Stimulated activated CD4-positive, alpha-beta T cell treated with anti-CD3 and anti-CD28 coated beads, Interleukin-2, amount 100 ng/mL, for 4 hours (primary cell): Measurements from ENCODE around the gene CDC37.
"Not testable (repeated sequence)": the region's sequence is repeated elsewhere in the genome, so short reads cannot be mapped to it uniquely, and the experiment has no call there.

Experiments
- DNase-seq: peaks from one replicate; pipeline ENCODE4 v3.0.0-alpha.2; 2020; ENCODE audit warnings: low read depth

Gene CDC37

GRCh38 chr19:10419646-10420443 lies 16.5 kb upstream of the CDC37 start:
- DNase-seq = no peak

GRCh38 chr19:10419200-10419645 lies 15.9 kb upstream of the CDC37 start:
- no peak for DNase-seq

GRCh38 chr19:10418485-10419199 lies 15.3 kb upstream of the CDC37 start:
- no peak for DNase-seq

DNA sequence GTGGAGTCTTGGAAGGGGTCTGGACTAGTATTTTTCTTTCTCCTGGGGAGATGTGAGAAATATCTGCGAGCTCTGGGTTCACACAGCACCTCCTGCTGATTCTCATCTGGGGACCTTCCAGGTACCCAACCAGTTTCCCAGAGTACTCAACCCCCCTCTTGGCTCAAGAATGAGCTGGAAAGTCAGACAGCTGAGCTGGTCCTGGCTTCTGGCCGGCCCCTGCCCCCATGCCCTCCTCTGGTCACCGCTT lies 14.8 kb upstream of the CDC37 start:
- no peak for DNase-seq

DNA sequence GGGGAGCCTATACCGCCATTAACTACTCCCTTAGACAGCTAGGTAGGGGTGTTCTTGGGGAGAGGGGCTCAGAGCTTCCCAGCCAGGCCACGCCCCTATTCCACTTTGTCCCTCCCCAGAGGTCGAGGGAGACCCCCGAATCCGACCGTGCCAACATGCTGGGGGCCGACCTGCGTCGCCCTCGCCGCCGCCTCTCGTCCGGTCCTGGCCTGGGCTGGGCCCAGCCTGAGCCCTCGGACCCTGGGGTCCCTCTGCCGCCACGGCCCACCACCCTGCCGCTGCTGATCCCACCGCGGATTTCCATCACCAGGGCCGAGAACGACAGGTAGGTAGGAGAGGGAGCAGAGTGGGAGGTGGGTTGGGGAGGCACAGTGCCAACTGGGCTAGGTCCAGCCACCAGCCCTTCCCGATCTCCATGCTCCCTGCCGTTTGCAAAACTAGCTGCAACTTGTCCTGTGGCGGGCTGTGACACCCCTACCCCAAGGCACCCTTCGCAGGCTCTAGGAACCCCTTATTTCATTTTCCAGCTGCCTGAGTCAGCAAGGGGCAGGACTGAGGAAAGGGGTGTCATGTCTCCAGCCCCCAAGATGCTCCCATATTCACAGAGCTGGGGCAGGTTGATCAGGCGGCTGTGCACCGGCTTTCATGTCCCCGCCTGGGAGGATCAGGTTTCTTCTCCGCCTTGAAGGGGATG lies 14.3 kb upstream of the CDC37 start:
- no peak for DNase-seq

DNA sequence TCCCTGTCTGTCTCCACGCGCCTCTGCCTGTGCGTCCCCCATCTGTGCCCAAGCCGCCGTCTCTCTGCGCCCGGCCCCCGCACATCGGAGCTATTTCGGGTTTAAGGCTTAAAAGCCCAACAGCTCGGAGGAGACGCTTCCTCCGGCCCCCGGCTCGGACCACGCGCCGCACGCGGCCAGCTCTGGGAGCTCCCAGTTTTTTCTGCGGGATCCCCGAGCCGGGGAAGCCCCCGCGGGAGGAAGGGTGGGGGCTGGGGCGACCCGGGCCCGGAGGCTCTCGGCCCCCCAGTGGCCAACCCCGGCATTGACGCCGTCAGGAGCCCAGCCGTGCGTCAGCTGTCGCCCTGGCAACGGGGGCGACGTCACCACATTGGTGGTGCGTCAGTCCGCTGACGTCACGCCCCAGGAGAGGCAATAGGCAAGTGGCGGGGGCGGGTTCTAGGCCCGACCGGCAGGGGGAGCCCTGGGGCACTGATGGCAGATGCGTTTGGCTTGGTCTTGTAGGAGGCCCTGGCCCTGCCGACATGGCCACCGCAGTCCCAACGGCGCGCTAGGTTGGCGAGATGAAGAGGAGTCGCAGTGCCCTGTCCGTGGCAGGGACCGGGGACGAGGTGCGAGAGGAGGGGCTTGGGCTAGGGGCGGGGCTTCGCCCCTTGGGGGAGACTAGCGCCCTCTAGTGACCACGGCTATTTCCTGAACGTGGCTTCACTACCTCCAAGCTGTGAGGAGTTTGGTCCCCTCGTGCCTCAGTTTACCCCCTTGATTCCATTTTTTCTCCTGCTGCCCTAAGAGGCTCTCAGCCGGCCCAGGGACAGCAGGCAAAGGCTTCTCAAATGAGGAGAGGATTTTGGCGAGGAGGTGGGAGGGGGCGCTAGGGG lies 13.3 kb upstream of the CDC37 start:
- DNase-seq = peak; percentile 87

DNA sequence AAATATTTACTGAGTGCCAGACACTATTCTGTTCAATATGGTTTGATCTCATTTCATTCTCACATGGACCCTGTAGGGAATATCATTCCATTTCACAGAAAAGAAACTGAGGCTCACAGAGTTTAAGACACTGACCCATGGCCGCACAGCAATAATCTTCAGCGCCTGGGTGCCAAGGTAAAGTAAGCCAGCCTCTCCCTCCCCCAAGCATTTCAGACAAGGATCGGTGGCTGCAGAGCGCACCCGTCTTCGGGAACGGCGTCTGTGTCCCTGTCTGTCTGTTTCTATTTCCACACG lies 12.7 kb upstream of the CDC37 start:
- no peak for DNase-seq

DNA sequence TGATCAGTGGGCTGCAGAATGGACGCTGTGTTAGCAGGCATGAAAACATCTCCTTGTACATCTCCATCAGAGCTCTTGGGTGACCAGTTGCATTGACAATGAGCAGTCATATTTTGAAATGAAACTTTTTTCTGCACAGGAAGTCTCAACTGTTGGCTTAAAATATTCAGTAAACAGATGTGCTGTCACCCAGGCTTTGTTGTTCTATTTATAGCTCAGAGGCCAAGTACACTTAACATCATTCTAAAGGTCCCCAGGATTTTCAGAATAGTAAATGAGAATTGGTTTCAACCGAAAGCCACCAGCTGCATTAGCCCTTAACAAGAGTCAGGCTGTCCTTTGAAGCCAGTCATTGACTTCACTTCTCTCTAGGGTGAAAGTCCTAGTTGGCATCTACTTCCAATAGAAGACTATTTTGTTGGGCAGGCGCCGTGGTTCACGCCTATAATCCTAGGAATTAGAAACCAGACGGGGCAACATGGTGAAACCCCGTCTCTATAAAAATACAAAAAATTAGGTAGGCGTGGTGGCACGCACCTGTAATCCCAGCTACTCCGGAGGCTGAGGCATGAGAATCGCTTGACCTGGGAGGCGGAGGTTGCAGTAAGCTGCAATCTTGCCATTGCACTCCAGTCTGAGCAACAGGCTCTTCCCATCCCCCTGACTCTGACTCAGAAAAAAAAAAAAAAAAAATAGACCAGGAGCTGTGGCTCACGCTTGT lies 9.1 kb upstream of the CDC37 start:
- no peak for DNase-seq

GRCh38 chr19:10411224-10411623 lies 7.9 kb upstream of the CDC37 start:
- not testable (repeated sequence) for DNase-seq

- DNase-seq = peak; percentile 62
Measured at GRCh38 chr19:10408511-10409283, 5.4 kb upstream of the CDC37 start.

DNA sequence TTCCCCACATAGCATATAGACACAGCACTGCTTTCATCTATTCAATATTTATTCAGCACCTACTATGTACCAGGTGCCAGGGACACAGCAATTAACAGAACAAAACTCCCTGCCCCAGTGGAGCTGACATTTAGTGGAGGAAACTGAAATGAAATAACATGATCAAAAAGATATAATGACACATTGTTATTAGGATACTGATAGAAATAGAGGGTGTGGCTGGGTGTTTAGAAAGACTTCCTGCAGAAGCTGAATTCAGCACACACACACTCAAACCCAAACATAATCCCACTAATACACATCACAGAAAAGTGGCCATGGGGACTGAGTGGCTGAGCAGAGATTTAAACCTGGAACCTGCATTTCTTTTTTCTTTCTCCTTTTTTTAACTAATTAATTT lies 3.8 kb upstream of the CDC37 start:
- DNase-seq = no peak

DNA sequence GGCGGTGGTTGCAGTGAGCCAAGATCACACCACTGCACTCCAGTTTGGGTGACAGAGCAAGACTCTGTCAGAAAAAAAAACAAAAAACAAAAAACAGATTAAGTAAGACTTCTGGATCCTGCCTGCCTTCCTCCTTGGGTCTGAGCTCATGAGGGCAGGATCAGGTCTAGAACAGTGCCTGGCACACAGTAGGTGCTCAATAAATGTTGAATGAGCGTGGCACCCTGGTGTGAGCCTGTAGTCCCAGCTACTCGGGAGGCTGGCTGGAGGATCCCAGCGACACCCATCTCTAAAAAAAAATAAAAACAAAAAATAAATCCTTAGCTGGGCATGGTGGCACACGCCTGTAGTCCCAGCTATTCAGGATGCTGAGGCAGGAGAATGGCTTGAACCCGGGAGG lies 2.8 kb upstream of the CDC37 start:
- DNase-seq = no peak

- no peak for DNase-seq
Measured at GRCh38 chr19:10404888-10405820, 1.8 kb upstream of the CDC37 start.

GRCh38 chr19:10402441-10403038 lies 802 bp downstream of the CDC37 start:
- no peak for DNase-seq

DNA sequence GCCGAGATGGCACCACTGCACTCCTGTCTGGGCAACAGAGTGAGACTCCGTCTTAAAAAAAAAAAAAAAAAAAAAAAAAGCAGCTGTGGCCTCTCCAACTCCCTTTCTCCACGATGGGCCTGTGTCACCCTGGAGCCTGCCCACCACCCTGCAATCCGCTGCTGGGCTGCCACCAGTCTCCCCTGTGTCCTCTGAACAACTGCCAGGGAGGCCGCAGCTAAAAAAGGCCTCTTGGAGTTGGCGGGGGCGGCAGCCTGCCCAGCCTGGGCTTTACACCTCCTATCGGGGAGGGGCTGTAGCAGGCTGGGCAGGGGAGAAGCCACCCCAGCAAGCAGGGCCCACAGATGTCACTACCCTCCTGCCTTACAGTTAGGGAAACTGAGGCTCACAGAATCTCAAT lies 3.5 kb downstream of the CDC37 start:
- DNase-seq = no peak

DNA sequence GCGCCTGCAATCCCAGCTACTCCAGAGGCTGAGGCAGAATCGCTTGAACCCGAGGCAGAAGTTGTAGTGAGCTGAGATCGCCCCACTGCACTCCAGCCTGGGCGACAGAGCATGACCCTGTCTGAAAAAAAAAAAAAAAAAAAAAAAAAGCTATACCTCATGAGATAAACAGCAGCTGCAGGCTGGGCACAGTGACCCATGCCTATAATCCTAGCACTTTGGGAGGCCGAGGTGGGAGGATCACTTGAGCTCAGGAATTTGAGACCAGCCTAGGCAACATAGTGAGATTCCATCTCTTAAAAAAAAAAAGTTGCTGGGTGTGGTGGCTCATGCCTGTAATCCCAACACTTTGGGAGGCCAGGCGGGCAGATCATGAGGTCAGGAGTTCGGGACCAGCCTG lies 4.0 kb downstream of the CDC37 start:
- not testable (repeated sequence) for DNase-seq

GRCh38 chr19:10398819-10399218 lies 4.5 kb downstream of the CDC37 start:
- no peak for DNase-seq

GRCh38 chr19:10395917-10396316 lies 7.4 kb downstream of the CDC37 start:
- no peak for DNase-seq

DNA sequence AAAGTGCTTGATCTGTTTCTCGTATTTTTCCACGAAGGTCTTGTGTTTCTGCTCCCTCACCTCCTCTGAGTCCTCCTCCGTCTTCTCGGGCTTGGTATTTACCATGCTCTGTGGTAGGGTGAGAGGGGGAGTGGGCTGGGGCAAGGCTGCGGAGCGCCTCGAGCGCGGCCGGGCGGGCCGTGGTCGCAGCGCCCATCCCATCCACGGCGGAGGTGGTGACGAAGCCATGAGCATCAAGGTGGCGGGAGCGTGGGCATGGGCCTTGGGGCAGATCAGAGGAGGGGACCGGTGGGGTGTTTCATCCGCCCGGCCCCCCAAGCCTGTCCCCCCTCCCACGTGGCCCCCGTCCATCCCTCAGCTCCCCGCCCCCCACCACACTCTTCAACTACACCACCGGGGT lies 7.9 kb downstream of the CDC37 start:
- DNase-seq = no peak
